Right lobe of liver (tissue), 6 donors: Measurements from ENCODE around the gene ATP5F1B. TPM values are rescaled to one million over a fixed set of nuclear protein-coding genes. Genes with fewer than 3 reads are reported as not detected.

ENCODE experiments used
- ATAC-seq, 4 donors: fragments of 200-7000 bp; cut with Tn5 transposase; one replicate each; pipeline ENCODE4 v1.9.1; 2020; ENCODE audit warnings: mild to moderate bottlenecking in 4 of 4, moderate library complexity in 4 of 4
- DNase-seq, 3 donors: peaks; one replicate each; pipeline ENCODE4 v3.0.0-alpha.2; 2020
- H3K27ac ChIP-seq, 3 donors: fragments of 200-600 bp; one replicate each; pipeline ENCODE4 v1.8.0; 2022
- H3K27me3 ChIP-seq, 2 donors: fragments of 200-600 bp; one replicate each; pipeline ENCODE4 v1.8.0; 2022
- H3K36me3 ChIP-seq, 4 donors: fragments of 200-600 bp; sonication (generic) in 1 of 4; one replicate each; pipeline versions ENCODE4 v1.5.1 to v1.8.0; 2017 to 2022; ENCODE audit warnings: control low read depth in 1 of 4
- H3K4me1 ChIP-seq, 4 donors: fragments of 200-600 bp; sonication (generic) in 1 of 4; one replicate each; pipeline versions ENCODE4 v1.5.1 to v1.8.0; 2017 to 2022; ENCODE audit warnings: control low read depth in 1 of 4
- H3K4me3 ChIP-seq, 3 donors: fragments of 200-600 bp; one replicate each; pipeline ENCODE4 v1.8.0; 2022
- H3K9me3 ChIP-seq, 4 donors: fragments of 200-600 bp; sonication (generic) in 1 of 4; one replicate each; pipeline versions ENCODE4 v1.5.1 to v1.8.0; 2017 to 2022; ENCODE audit warnings: control low read depth in 1 of 4
- POLR2A ChIP-seq: fragments of 450-650 bp; IDR thresholded peaks from one replicate; pipeline ENCODE4 v1.6.1; 2017; ENCODE audit warnings: antibody characterized with exemption, mild to moderate bottlenecking
- WGBS: methylation state at CpG from one replicate; pipeline ENCODE4 v1.1.6; 2018; ENCODE audit warnings: low coverage, low lambda C conversion rate; ENCODE audit not compliant: insufficient coverage; ENCODE audit errors: missing lambda C conversion rate; 5-methylcytosine and 5-hydroxymethylcytosine counted together
- intact Hi-C, 2 donors: fragments of 100-400 bp; cut with DNase I; formaldehyde crosslinking; loops; one replicate each; pipeline versions ENCODE4 v1.11.2 to v1.14.1; 2022
- total RNA-seq, 6 experiments: library from RNA; depleted of rRNA in 2 of 6; stranded (reverse); fragments of >200 nt in 2 of 6; fragmentation: NEBNext Ultra II Directional in 3 of 6; extraction: Animal tissue kit (Norgen Biotek cat#: 25700) in 3 of 6; gene quantifications; one replicate each; pipeline versions ENCODE4 v1.1.0 to v1.2.4, GENCODE V29; 2016 to 2023
- TF ChIP-seq, protein P1 (sequence below), 4 donors: fragments of 200-600 bp in 3 of 4; fragments of 450-650 bp in 1 of 4; IDR thresholded peaks; one replicate each; pipeline versions ENCODE4 v1.5.1 to v1.8.0; 2016 to 2022; ENCODE audit warnings: antibody characterized with exemption in 4 of 4, mild to moderate bottlenecking in 2 of 4
- donor health status: DM: no; HTN: yes; CAD: no.
- donor health status: DM: no; HTN: no; CAD: no.
- donor health status: DM: no; HTN: no; CAD: no.
- donor health status: DM: no; HTN: yes; CAD: no.
- donor health status: DM: no; HTN: yes; CAD: no.

Gene ATP5F1B
- total RNA-seq, 6 experiments from 2014 or later = 346 to 535 (median 362) TPM

GRCh38 chr12:56670836-56671235, 25.1 kb upstream of the ATP5F1B start:
- H3K36me3 ChIP-seq = peaks cover 0 to 69% (median 15%) of the 10 kb centered on the region in 4 donors
- H3K27ac ChIP-seq = peak overlapping the region in 1 of 3 donors; percentile 8
- H3K27me3 ChIP-seq = no peaks in the 10 kb centered on the region
- intact Hi-C loops = no loop called here
- ATAC-seq (no peak), DNase-seq (no peak)
- H3K9me3 ChIP-seq = no peaks in the 10 kb centered on the region
- WGBS = 72% methylated on average over 4 of the region's 4 CpGs
- H3K4me3 ChIP-seq = no peak overlapping the region
- no peak for TF ChIP-seq POLR2A
- TF ChIP-seq, protein P1, sequence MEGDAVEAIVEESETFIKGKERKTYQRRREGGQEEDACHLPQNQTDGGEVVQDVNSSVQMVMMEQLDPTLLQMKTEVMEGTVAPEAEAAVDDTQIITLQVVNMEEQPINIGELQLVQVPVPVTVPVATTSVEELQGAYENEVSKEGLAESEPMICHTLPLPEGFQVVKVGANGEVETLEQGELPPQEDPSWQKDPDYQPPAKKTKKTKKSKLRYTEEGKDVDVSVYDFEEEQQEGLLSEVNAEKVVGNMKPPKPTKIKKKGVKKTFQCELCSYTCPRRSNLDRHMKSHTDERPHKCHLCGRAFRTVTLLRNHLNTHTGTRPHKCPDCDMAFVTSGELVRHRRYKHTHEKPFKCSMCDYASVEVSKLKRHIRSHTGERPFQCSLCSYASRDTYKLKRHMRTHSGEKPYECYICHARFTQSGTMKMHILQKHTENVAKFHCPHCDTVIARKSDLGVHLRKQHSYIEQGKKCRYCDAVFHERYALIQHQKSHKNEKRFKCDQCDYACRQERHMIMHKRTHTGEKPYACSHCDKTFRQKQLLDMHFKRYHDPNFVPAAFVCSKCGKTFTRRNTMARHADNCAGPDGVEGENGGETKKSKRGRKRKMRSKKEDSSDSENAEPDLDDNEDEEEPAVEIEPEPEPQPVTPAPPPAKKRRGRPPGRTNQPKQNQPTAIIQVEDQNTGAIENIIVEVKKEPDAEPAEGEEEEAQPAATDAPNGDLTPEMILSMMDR (IDR thresholded peaks at IDR 0.05) = no peak
- peaks cover 0 to 29% (median 9%) of the 10 kb centered on the region in 4 donors for H3K4me1 ChIP-seq

DNA sequence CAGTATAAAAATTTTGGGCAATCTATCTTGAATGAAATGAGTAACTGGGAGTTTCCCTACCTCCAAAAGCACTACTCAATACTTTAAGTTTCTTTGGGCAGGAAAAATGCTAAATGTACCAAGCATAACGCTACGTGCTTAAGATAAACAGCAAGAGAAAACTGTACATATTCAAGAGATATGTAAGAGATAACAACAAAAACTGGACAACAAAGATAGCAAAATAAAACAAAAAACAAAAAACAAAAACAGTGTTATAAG, 22.3 kb upstream of the ATP5F1B start:
- no peak for DNase-seq
- ATAC-seq = no peak
- H3K9me3 ChIP-seq = no peaks in the 10 kb centered on the region
- no peak overlapping the region for H3K4me3 ChIP-seq
- peaks cover 0 to 91% (median 27%) of the 10 kb centered on the region in 4 donors for H3K36me3 ChIP-seq
- 93% methylated on average over 2 of the region's 2 CpGs for WGBS
- H3K27ac ChIP-seq = no peak overlapping the region
- intact Hi-C loops = no loop called here
- no peak for TF ChIP-seq POLR2A
- H3K4me1 ChIP-seq = peaks cover 0 to 16% (median 7%) of the 10 kb centered on the region in 4 donors
- no peaks in the 10 kb centered on the region for H3K27me3 ChIP-seq

DNA sequence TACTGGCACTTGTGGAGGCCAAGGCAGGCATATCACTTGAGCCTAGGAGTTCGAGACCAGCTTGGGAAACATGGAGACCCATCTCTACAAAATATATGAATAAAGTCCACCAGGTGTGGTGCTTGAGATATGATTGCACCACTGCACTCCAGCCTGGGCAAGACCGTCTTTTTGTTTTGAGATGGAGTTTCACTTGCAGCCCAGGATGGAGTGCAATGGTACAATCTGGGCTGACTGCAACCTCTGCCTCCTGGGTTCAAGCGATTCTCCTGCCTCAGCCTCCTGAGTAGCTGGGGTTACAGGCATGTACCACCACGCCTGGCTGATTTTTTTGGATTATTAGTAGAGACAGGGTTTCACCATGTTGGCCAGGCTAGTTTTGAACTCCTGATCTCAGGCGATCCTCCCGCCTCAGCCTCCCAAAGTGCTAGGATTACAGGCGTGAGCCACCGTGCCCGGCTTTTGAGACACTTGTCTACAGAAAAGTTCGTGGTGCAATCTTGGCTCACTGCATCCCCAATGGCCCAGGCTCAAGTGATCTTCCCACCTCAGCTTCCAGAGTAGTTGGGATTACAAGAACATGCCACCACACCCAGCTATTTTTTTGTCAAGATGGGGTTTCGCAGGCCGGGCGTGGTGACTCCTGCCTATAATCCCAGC, 16.3 kb upstream of the ATP5F1B start:
- no peaks in the 10 kb centered on the region for H3K9me3 ChIP-seq
- ATAC-seq (no peak), DNase-seq (no peak)
- H3K27ac ChIP-seq = no peak overlapping the region
- no peak for TF ChIP-seq POLR2A
- TF ChIP-seq, protein P1 (IDR thresholded peaks at IDR 0.05) = no peak
- WGBS = 78% methylated on average over 8 of the region's 13 CpGs
- intact Hi-C loops = no loop called here
- H3K4me1 ChIP-seq = no peaks in the 10 kb centered on the region
- peaks cover 0 to 40% (median 16%) of the 10 kb centered on the region in 4 donors for H3K36me3 ChIP-seq
- no peak overlapping the region for H3K4me3 ChIP-seq
- H3K27me3 ChIP-seq = no peaks in the 10 kb centered on the region

- ATAC-seq = no peak
- no peak for DNase-seq
- no peak overlapping the region for H3K27ac ChIP-seq
Measured at GRCh38 chr12:56661560-56661959, 15.8 kb upstream of the ATP5F1B start.

GRCh38 chr12:56658921-56659320, 13.1 kb upstream of the ATP5F1B start:
- TF ChIP-seq, protein P1 (IDR thresholded peaks at IDR 0.05) = no peak
- H3K27ac ChIP-seq = no peak overlapping the region
- no peaks in the 10 kb centered on the region for H3K9me3 ChIP-seq
- no peaks in the 10 kb centered on the region for H3K4me1 ChIP-seq
- no peaks in the 10 kb centered on the region for H3K27me3 ChIP-seq
- ATAC-seq = no peak
- no peak for DNase-seq
- intact Hi-C loops = no loop called here
- WGBS = 71% methylated on average over 1 of the region's 1 CpG
- H3K4me3 ChIP-seq = no peak overlapping the region
- H3K36me3 ChIP-seq = peaks cover 0 to 11% (median 4%) of the 10 kb centered on the region in 4 donors

More at GRCh38 chr12:56661560-56661959, 15.8 kb upstream of the ATP5F1B start:
- TF ChIP-seq, protein P1 (IDR thresholded peaks at IDR 0.05) = no peak
- TF ChIP-seq POLR2A = no peak
- Histone ChIP-seq H3K4me3 (no peak overlapping the region), H3K27me3 (no peaks in the 10 kb centered on the region), H3K4me1 (no peaks in the 10 kb centered on the region), H3K9me3 (no peaks in the 10 kb centered on the region), H3K36me3 (peaks cover 0 to 34% (median 16%) of the 10 kb centered on the region in 4 donors)
- intact Hi-C loops = no loop called here
- WGBS = 99% methylated on average over 7 of the region's 7 CpGs
